HEK293T (cell line): ENCODE measurements around the gene REV1.

Source experiments
- BHLHE40 ChIP-seq: fragments of 450-650 bp; IDR thresholded peaks from 2 replicates; pipeline ENCODE4 v1.6.1; 2016; ENCODE audit warnings: mild to moderate bottlenecking, moderate library complexity, borderline replicate concordance
- CTBP1 ChIP-seq: fragments of 450-650 bp; IDR thresholded peaks from 2 replicates; pipeline ENCODE4 v1.6.1; 2016; ENCODE audit warnings: borderline replicate concordance
- ELF4 ChIP-seq: fragments of 450-650 bp; IDR thresholded peaks from 2 replicates; pipeline ENCODE4 v1.6.1; 2017; ENCODE audit warnings: antibody characterized with exemption
- FOXA1 ChIP-seq: fragments of 450-650 bp; IDR thresholded peaks from 2 replicates; pipeline ENCODE4 v1.6.1; 2016; ENCODE audit warnings: mild to moderate bottlenecking
- FOXK2 ChIP-seq: fragments of 450-650 bp; IDR thresholded peaks from 2 replicates; pipeline ENCODE4 v1.6.1; 2016; ENCODE audit warnings: mild to moderate bottlenecking
- FOXM1 ChIP-seq: fragments of 450-650 bp; IDR thresholded peaks from 2 replicates; pipeline ENCODE4 v1.6.1; 2017; ENCODE audit warnings: mild to moderate bottlenecking, borderline replicate concordance
- LEF1 ChIP-seq: fragments of 450-650 bp; IDR thresholded peaks from 2 replicates; pipeline ENCODE4 v1.6.1; 2017; ENCODE audit warnings: mild to moderate bottlenecking, borderline replicate concordance
- NFRKB ChIP-seq: fragments of 450-650 bp; IDR thresholded peaks from 2 replicates; pipeline ENCODE4 v1.6.1; 2016; ENCODE audit warnings: mild to moderate bottlenecking, moderate library complexity
- SP1 ChIP-seq: fragments of 450-650 bp; IDR thresholded peaks from 2 replicates; pipeline ENCODE4 v1.6.1; 2017
- TARDBP ChIP-seq: fragments of 450-650 bp; IDR thresholded peaks from 2 replicates; pipeline ENCODE4 v1.6.1; 2016
- ZNF384 ChIP-seq: fragments of 450-650 bp; IDR thresholded peaks from 2 replicates; pipeline ENCODE4 v1.6.1; 2016

DNA sequence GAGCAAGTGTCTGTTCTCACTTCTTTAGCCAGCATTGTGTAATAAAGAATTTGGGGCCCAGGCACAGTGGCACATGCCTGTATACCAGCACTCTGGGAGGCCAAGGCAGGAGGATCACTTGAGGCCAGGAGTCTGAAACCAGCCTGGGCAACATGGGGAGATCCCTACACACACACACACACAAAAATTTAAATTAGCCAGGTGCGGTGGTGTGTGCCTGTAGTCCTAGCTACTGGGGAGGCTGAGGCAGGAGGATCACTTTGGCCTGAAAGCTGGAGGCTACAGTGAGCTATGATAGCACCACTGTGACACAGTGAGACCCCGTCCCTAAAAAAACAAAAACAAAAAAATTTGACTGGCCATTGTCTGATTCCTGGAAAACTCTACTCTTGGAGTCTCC lies 8.3 kb downstream of the REV1 start:
- TF ChIP-seq FOXM1: no peak
- no peak for TF ChIP-seq FOXA1
- TF ChIP-seq SP1: no peak
- TF ChIP-seq NFRKB: no peak
- TF ChIP-seq CTBP1: no peak
- TF ChIP-seq LEF1: no peak
- TF ChIP-seq ELF4: no peak
- no peak for TF ChIP-seq BHLHE40
- TF ChIP-seq ZNF384: no peak
- TF ChIP-seq FOXK2: no peak
- no peak for TF ChIP-seq TARDBP
